GM19328 (cell line): ENCODE data around the gene MLEC.
A peak's percentile ranks its signal among the peaks of the same experiment; 100 is the strongest.
"Not testable (repeated sequence)": the region's sequence is repeated elsewhere in the genome, so short reads cannot be mapped to it uniquely, and the experiment has no call there.

Source experiments
- ATAC-seq: cut with Tn5 transposase; IDR thresholded peaks from one replicate; pipeline ENCODE4 v1.9.1; 2021; ENCODE audit warnings: mild to moderate bottlenecking, moderate library complexity; ENCODE audit not compliant: unreplicated experiment

Gene MLEC

DNA sequence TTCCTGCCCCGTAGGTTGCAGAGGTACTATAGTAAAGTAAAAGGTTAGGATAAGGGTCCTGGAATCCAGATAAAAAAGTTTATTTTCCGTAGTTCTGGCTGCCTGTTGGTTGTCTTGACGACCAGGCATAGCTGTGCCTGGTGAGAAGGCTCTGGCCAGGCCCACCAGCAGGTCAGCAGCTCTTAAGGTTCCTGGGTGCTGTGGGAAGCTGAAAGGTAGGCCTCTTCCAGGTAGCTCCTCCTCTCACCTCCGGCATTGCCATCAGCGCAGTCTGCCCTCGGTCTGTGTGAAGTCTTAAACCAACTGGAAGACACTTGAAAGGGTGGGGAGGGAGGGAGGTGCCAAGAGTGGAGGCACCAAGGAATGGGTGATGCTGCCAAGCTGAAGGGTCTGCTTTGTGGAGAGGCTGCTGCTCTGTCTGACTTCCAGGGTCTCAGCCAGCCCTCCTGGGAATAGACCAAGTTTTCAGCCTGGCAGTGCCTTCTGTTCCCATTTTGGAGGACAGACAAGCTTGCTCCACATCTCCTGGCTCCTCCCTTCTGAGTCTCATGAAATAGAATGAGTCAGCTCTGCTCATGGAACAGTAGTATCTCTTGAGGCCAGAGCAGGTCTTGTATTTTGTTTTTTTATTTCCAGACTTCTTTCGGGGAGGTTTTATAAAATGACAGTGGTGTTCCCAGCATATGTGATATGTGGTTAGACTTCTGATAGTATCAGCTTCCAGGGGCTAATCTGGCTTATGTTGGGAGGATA, 33.5 kb downstream of the MLEC start:
- no peak for ATAC-seq

GRCh38 chr12:120720987-120721801, 34.2 kb downstream of the MLEC start:
- ATAC-seq = no peak

GRCh38 chr12:120721866-120722265, 34.9 kb downstream of the MLEC start:
- ATAC-seq = no peak

DNA sequence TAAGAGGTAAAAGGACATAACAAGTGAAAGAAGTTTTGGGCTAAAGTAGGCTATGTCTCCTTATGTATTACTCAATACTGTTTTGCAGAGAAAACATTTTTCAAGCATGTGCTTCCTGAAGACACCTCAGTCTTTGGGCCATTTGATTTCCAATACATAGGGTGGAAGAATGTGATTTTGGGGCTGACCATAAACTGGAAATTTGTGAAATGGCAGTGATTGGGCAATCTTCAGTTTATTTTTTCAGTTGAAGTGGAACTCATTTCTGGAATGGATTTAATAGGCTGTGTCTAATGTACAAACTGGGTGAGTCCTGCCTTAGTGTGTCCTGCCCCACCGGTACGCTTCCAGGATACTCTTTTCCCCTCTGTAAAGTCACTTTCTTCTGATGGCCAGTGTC, 35.8 kb downstream of the MLEC start:
- ATAC-seq = no peak

DNA sequence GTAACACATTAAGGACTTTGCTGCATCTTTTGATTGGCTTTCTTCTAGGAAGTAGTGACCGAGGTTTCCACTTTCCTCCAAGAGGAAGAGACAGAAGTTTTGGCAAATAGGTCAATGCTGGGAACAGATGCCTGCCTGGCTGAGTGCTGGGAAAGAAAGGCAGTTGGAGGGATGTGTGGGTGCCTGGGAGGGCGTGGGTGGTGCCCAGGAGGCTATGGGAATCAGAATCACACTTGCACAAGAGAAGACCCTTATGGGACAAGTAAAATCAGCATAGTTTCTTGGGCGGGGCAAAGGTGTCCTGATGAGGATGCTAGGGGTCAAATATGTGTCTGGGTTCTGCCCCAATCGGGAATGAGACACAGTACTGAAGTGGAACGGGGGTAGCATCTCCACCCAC, 37.8 kb downstream of the MLEC start:
- ATAC-seq = no peak

DNA sequence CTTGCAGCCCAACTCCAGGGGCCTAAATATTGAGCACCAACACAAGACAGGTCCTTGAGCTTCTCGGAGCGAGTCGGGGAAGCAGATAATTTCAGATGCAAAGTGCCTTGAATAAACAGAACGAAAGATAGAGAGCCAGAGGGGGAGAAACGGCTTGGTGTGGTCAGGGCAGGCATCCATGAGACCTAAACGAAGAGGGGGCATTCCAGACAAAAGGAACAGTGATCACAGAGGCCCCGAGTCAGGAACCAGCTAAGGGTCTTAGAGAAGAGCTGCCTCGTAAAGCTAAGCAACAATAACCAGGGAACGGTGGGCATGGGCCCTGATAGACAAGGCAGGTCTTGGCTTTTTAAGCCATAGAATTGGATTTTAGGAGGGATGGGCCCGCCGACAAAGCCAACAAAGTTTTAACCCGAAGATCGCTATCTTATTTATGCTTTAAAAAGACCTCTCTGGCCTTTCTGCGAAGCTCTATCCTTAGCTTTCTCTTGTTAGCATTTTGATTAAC, 38.3 kb downstream of the MLEC start:
- no peak for ATAC-seq

DNA sequence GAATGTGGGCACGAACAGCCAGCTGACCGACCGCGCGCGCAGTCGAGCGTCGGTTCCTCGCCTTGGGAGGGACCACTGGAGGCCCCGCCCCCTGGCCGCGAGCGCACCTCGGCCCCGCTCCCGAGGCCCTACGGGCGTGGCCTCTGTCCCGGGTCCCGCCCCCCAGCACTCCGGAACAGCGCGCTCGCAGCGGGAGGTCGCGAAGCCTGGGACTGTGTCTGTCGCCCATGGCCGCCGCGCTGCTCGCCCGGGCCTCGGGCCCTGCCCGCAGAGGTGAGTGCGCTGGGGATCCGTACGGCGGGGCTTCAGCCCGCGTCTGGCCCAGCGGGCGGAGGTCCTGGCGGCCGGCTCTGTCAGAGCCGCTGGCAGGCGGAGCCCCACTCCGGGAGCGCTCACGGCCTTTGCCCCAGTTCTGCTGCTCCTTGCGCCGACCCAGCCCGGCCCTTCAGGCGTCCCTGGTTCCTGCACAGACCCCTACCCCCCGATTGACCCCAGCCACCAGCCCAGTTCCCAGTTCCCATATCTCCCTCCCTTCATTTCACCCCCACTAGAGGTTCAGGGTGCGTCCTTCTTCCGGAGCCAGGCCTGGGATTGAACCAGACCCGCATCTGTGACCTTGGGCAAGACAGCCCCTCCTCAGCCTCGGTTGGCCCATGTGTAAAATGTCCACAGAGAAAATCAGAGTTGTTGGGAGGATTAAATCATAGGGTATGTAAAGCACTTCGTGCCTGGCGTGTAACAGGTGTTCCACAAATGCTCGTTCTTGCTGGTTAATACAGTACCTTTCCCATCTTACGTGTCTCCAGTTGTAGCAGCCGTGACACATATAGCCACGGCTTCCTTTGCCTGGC, 38.9 kb downstream of the MLEC start, which contains the start of gene ACADS:
ACADS (plus strand) TSS at position 168 of the 851 bp plus-strand sequence; CDS start at position 228, 60 bp downstream.
- peak; percentile 98 for ATAC-seq

GRCh38 chr12:120726510-120726793, 39.5 kb downstream of the MLEC start:
- ATAC-seq = no peak

DNA sequence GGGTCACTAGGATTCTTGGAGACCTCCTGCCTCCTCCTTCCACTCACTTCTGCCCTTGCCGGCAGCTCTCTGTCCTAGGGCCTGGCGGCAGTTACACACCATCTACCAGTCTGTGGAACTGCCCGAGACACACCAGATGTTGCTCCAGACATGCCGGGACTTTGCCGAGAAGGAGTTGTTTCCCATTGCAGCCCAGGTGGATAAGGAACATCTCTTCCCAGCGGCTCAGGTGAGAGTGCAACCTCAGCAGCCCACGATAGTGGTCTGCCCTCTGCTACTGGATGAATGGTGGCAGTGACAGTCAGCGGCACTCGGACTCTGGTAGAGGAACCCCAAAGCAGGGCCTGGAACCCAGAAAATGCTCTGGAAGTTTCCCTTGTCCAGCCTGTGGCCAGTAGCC, 40.0 kb downstream of the MLEC start:
- ATAC-seq = no peak

DNA sequence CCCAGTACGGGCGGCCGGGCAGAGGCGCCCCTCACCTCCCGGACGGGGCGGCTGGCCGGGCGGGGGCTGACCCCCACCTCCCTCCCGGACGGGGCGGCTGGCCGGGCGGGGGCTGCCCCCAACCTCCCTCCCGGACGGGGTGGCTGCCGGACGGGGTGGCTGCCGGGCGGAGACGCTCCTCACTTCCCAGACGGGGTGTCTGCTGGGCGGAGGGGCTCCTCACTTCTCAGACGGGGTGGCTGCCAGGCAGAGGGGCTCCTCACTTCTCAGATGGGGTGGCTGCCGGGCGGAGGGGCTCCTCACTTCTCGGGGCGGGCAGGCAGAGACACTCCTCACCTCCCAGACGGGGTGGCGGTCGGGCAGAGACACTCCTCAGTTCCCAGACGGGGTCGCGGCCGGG, 45.2 kb downstream of the MLEC start:
- not testable (repeated sequence) for ATAC-seq

- ATAC-seq = no peak
Observed at GRCh38 chr12:120733574-120733973, 46.6 kb downstream of the MLEC start.

- no peak for ATAC-seq
Observed at GRCh38 chr12:120734210-120734609, 47.3 kb downstream of the MLEC start.

DNA sequence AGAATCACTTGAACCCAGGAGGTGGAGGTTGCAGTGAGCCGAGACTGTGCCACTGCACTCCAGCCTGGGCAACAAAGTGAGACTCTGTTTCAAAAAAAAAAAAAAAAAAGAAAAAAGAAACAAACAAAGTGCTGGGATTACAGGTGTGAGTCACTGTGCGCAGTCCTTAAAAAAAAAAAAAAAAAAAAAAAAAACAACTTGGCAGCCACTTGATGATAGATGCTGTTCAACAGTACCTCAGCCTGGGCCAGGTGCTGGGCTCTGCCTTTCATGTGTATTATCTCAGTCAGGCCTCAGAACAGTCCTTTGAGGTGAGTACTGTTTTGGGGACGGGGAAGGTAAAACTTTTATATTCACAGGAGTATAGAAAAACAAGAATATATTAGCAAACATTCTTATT, 48.2 kb downstream of the MLEC start:
- no peak for ATAC-seq

GRCh38 chr12:120736404-120737331, 49.7 kb downstream of the MLEC start:
- ATAC-seq = no peak

- ATAC-seq = no peak
Observed at GRCh38 chr12:120737557-120738251, 50.8 kb downstream of the MLEC start.

- ATAC-seq = no peak
Observed at GRCh38 chr12:120738252-120739030, 51.5 kb downstream of the MLEC start.

DNA sequence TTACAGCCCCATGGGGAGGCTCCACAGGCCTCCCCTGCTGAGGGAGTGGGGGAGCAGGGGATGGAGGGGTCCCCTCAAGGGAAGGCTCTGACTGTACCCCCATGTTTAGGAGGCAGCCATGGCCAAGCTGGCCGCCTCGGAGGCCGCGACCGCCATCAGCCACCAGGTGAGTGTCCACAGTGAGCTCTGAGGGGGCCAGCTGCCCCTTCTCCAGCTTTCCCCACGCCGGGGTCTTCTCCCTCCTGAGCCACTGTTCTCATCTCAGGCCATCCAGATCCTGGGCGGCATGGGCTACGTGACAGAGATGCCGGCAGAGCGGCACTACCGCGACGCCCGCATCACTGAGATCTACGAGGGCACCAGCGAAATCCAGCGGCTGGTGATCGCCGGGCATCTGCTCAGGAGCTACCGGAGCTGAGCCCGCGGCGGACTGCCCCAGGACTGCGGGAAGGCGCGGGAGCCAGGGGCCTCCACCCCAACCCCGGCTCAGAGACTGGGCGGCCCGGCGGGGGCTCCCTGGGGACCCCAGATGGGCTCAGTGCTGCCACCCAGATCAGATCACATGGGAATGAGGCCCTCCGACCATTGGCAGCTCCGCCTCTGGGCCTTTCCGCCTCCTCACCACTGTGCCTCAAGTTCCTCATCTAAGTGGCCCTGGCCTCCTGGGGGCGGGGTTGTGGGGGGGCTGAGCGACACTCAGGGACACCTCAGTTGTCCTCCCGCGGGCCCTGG, 52.2 kb downstream of the MLEC start:
- ATAC-seq = no peak
